ENCODE results near the gene MAG. TPM values are rescaled to one million over a fixed set of nuclear protein-coding genes. Genes with fewer than 3 reads are reported as not detected.
A peak's percentile ranks its signal among the peaks of the same experiment; 100 is the strongest.

MAG gene
- total and polyA plus RNA-seq, 10 of the 15 experiments (the other 5 are each of a cell fraction or from before 2014, with no cell fraction given) = 0.03 to 0.82 (median 0.17) TPM; not detected in 2

DNA sequence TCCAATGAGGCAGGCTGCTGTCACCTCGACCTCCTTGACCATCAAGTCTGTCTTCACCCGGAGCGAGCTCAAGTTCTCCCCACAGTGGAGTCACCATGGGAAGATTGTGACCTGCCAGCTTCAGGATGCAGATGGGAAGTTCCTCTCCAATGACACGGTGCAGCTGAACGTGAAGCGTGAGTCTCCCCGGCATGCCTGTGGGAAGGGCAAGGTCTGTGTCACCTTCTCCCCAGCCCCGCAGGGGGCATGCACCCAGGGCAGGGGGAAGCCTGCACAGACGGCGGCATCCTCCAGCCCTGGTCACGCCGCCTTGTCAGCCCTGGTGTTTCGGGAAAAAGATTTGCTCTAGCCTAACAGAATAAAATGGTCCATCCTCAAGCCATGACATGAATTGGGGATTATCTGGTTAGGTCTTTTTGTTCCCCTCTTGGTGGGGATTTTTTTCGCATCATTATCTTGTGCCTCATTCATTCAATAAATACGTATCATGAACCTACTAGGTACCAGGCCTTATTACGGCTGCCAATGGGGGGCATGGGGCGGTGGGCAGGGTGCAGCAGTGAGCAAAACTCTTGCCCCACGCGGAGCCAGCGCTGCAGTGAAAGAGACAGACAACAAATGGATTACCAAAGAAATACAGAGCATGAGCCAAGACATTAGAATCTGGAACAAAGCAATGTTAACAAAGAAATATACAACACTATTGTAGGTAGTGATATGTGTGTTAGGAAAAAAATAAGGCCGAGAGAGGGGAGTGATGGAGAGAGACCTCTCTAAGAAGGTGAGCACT lies 44.4 kb downstream of the MAG start:
- ATAC-seq (no peak), FAIRE-seq (no peak), DNase-seq (ENCODE audit: low read depth, low spot score) (no peak)
- Histone ChIP-seq H3K79me2 (ENCODE audit: control insufficient read depth, insufficient read depth, low read length) (peaks cover 50% of the 10 kb centered on the region), H3K4me3 (peak overlapping the region; percentile 49; the same call in 1 of the 2 replicates), H3K27ac (ENCODE audit: control insufficient read depth, insufficient read depth) (peak overlapping the region; percentile 93; the same call in 1 of the 2 replicates), H3K36me3 (ENCODE audit: control insufficient read depth in 2 of 2, insufficient read depth in 2 of 2, low read length in 1 of 2) (peaks cover 25 to 27% of the 10 kb centered on the region in 2 experiments), H2AFZ (ENCODE audit: control insufficient read depth, low read depth, low read length) (no peak overlapping the region), H3K9ac (ENCODE audit: control insufficient read depth, insufficient read depth, low read length) (no peak overlapping the region), H3K27me3 (replicated peaks in 1 of 2; ENCODE audit: control insufficient read depth in 2 of 2, insufficient read depth in 2 of 2, low read length in 1 of 2) (no peaks in the 10 kb centered on the region), H3K4me2 (ENCODE audit: control insufficient read depth, insufficient read depth) (peak overlapping the region; percentile 61), H3K4me1 (ENCODE audit: control insufficient read depth, insufficient read depth, low read length) (peaks cover 48% of the 10 kb centered on the region), H3K9me3 (replicated peaks; ENCODE audit: control insufficient read depth, insufficient read depth, low read length) (no peaks in the 10 kb centered on the region), H4K20me1 (ENCODE audit: control insufficient read depth, insufficient read depth) (no peaks in the 10 kb centered on the region)
- ChIA-PET RAD21 (ENCODE audit: unreplicated experiment) (interaction anchor here (1.0 to 9.4 kb wide), 5 partner anchors 11 to 29 kb away, joined by 3 to 127 read pairs (median 12); partner anchors contain the start of gene FFAR1), SMC1A (ENCODE audit: uncharacterized antibody, unreplicated experiment) (interaction anchor here (0.7 to 9.8 kb wide), 8 partner anchors 11 to 156 kb away, joined by 3 to 152 read pairs (median 16); partner anchors contain the start of gene FFAR1), CTCF (interaction anchor here (0.7 to 5.1 kb wide), 5 partner anchors 11 to 159 kb away, joined by 3 to 61 read pairs (median 6); partner anchors contain the start of gene FFAR1), POLR2A (interaction anchor here (0.8 to 7.2 kb wide), 4 partner anchors 10 to 16 kb away, joined by 3 to 135 read pairs (median 30); partner anchors contain the start of gene FFAR1)
- WGBS (ENCODE audit: insufficient coverage, insufficient replicate concordance, low lambda C conversion rate, missing lambda C conversion rate) = 91% methylated on average over 21 of the region's 21 CpGs
- no TSS peak for BruUV-seq (replicated peaks)
- intact Hi-C loops (cut with micrococcal nuclease; ENCODE audit: unreplicated experiment) = no loop called here
- in situ Hi-C loops (cut with MboI) = loop anchor here (10.0 kb wide), 1 partner anchor 568 kb away; the partner anchor contains the start of genes HCST, NFKBID and TYROBP
- TF ChIP-seq, protein P1, sequence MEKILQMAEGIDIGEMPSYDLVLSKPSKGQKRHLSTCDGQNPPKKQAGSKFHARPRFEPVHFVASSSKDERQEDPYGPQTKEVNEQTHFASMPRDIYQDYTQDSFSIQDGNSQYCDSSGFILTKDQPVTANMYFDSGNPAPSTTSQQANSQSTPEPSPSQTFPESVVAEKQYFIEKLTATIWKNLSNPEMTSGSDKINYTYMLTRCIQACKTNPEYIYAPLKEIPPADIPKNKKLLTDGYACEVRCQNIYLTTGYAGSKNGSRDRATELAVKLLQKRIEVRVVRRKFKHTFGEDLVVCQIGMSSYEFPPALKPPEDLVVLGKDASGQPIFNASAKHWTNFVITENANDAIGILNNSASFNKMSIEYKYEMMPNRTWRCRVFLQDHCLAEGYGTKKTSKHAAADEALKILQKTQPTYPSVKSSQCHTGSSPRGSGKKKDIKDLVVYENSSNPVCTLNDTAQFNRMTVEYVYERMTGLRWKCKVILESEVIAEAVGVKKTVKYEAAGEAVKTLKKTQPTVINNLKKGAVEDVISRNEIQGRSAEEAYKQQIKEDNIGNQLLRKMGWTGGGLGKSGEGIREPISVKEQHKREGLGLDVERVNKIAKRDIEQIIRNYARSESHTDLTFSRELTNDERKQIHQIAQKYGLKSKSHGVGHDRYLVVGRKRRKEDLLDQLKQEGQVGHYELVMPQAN (conservative IDR thresholded peaks at IDR 0.05) = no peak
- TF ChIP-seq, protein P2, sequence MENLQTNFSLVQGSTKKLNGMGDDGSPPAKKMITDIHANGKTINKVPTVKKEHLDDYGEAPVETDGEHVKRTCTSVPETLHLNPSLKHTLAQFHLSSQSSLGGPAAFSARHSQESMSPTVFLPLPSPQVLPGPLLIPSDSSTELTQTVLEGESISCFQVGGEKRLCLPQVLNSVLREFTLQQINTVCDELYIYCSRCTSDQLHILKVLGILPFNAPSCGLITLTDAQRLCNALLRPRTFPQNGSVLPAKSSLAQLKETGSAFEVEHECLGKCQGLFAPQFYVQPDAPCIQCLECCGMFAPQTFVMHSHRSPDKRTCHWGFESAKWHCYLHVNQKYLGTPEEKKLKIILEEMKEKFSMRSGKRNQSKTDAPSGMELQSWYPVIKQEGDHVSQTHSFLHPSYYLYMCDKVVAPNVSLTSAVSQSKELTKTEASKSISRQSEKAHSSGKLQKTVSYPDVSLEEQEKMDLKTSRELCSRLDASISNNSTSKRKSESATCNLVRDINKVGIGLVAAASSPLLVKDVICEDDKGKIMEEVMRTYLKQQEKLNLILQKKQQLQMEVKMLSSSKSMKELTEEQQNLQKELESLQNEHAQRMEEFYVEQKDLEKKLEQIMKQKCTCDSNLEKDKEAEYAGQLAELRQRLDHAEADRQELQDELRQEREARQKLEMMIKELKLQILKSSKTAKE (IDR thresholded peaks at IDR 0.05; ENCODE audit: low read depth, poor library complexity, severe bottlenecking) = no peak
- 0 out of 2 replicates have a peak, but pooled peaks have one; percentile 1 for TF ChIP-seq HDGF (IDR thresholded peaks at IDR 0.05)
- peak; percentile 71 for TF ChIP-seq POLR2A (IDR thresholded peaks at IDR 0.05; ENCODE audit: low read depth, low read length)

All from GM12878 (cell line).